ENCODE data around the gene BTRC. TPM values are rescaled to one million over a fixed set of nuclear protein-coding genes. Genes with fewer than 3 reads are reported as not detected.

The BTRC gene
- total RNA-seq, 1 donor from 2014 or later = 14.2 TPM

DNA sequence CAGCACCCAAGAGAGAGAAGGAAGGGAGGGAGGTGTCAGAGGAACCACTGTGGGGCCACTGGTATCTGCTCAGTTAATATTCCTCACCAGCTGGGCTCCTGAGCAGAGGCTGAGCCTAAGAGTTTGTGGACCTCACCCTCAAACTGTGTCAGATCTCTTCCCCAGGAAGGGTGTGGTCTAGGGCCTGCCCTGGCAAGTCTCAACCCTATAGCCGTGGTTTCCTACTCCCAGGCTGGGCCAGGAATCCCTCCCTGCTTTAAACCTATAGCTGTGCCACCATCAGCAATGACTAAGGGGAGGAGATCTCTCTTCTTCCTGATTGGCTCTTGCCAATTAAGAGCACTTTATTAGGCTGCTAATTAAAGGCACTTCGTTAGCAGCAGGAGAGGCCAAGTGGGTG is 204.2 kb downstream of the BTRC start:
- no peak overlapping the region for H3K4me3 ChIP-seq (ENCODE audit: low read depth, low read length)
- TF ChIP-seq, protein P1, sequence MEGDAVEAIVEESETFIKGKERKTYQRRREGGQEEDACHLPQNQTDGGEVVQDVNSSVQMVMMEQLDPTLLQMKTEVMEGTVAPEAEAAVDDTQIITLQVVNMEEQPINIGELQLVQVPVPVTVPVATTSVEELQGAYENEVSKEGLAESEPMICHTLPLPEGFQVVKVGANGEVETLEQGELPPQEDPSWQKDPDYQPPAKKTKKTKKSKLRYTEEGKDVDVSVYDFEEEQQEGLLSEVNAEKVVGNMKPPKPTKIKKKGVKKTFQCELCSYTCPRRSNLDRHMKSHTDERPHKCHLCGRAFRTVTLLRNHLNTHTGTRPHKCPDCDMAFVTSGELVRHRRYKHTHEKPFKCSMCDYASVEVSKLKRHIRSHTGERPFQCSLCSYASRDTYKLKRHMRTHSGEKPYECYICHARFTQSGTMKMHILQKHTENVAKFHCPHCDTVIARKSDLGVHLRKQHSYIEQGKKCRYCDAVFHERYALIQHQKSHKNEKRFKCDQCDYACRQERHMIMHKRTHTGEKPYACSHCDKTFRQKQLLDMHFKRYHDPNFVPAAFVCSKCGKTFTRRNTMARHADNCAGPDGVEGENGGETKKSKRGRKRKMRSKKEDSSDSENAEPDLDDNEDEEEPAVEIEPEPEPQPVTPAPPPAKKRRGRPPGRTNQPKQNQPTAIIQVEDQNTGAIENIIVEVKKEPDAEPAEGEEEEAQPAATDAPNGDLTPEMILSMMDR (conservative IDR thresholded peaks at IDR 0.05; ENCODE audit: low read depth, low read length) = no peak
- no peak for DNase-seq (ENCODE audit: low read depth)

DNA sequence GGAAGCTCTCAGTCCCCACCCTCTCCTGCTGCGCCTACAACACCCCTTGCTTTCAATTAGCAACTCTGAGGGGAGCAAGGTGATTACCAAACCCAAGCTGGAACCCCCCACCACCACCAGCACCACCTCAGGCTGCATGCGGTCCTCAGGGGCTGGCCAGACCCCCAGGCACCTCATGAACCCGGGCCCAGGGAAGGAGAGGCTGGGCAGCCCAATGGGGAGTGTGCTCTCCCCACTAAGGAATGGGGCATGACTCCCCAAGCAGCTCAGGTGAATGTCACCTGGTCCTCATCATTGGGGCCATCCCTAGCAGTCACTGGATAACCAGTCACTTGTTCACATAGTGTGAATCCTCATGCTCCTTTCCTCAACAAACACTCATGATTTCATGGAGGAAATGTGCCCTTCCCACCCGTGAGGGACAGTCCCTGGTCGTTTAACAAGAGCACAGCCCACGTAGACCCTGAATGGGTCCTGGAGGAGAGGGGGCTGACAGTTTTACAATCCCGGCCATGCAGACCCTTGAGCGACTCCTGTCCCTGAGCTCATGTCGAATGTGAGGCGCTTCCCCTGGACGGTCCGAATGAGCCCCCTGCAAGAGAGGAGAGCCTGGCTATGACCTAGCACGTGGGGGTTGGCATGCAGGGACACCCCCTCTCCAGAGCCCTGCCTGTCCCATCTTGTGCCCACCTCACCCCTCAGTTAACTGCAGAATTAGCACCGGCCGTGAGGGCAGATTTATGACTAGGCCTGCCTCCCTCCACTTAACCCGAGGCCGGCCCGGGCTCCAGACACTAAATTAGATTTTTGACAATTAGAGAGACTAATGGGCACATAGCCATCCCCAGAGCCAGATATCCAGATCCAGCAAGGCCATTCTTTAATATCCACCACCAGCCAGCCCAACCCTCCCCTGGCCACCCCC is 205.0 kb downstream of the BTRC start:
- H3K4me3 ChIP-seq (ENCODE audit: low read depth, low read length) = no peak overlapping the region
- TF ChIP-seq, protein P1 (conservative IDR thresholded peaks at IDR 0.05; ENCODE audit: low read depth, low read length) = no peak
- no peak for DNase-seq (ENCODE audit: low read depth)

DNA sequence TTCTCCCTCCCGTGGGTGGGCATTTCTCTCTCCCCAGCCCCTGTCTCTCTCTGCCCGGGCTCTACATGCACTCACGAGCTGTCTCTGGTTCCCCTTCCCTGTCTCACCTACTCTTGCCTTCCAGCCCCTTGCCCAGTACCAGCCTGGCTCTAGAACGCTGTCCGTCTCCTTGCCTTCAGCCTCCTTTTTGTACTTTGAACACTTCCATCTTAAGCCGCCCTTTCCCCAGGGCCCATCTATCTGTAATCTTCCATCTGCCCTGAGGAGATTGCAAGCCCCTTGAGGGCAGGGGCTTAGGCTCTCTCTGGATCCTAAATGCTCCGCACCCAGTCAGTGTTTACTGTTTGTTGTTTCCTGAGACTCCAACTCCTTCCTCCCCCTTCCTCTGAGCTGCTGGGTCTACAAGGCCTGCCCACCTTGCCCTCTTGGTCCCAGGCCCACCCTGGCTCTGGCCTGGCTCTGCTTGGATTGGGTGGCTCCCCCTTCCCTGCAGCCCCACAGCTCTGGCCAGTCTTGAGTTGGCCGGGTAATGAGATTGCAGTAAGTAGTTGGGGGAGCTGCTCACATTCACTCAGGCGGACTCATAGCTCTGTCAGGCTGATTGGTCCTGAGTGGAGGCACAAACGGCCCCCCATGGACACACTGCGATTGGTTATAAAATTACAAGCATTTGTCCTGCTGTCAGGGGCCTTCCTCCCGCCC is 205.8 kb downstream of the BTRC start:
- no peak overlapping the region for H3K4me3 ChIP-seq (ENCODE audit: low read depth, low read length)
- no peak for DNase-seq (ENCODE audit: low read depth)
- TF ChIP-seq, protein P1 (conservative IDR thresholded peaks at IDR 0.05; ENCODE audit: low read depth, low read length) = no peak

DNA sequence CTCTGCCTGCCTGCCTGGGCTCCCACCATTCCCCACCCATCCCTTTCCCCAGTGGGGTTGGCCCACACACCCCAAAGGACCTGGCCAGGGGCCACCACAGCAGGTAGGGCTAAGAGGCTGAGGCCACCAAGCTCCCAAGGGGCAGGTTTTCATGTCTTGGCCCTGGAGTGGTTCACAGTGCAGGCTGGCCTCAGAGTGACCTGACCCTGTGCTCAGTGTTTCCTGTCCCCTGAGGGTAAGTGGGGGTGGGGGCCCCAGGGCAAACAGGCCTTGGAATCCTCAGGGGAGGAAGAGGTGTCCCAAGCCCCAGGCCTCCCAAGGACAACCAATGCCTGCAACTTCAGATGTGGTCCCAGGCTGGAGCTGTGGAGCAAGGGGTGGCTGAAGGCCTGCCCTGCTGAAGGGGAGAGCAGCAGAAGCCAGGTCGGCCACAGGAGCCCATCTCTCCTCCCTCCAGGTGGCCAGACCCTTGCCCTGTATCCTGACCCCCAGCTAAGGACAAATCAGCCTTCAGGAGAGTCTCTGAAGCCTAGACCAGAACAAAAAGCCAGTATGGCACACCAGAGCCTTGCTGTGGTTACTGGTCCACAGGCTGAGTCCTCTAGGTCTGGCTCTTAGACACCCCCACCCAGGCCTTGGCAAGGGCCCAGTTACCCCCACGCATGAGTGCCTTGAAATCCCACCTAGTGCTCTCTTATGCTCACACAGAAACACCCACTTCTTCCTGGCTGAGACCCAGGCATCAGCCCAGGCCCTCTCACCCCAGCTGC is 206.5 kb downstream of the BTRC start:
- DNase-seq (ENCODE audit: low read depth) = no peak
- no peak overlapping the region for H3K4me3 ChIP-seq (ENCODE audit: low read depth, low read length)
- TF ChIP-seq, protein P1 (conservative IDR thresholded peaks at IDR 0.05; ENCODE audit: low read depth, low read length) = no peak

DNA sequence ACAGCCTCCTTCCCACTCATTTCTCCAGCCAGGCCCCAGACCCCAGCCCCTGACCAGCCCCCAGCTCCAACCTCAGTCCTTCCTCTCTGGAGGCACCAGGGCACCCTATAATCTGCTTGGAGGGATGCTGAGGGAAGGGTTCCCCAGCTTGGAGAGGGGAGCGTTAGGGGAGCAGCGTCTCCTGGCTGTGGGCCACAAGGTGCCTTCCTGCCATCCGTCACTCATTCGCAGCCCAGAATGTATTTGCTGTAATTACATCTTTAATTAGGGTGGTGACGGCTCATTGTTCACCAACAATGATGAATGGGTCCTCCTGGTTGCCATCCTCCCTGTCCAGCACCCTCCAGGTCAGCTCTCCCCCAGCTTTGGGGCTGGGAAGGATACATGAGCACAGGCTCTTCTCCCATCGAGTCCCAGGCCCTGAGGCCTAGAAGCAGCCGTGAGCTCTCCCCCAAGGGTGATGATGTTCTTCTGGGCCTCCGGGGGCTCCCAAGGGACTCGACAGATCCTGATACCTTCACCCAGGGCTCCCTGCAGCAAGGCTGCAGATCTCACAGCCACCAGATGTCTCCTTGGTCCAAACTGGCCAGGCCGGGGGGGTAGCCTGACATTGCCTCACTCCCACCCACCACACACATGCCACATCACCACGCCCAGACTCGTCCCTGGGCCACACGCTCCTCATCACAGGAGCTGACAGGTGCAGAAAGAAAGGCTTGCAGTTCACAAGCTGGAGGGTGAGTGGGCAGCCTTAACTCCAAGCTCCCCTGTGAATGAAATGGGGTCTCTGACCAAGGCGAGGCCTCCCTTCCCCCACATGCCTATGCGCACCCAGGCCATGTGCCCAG is 207.3 kb downstream of the BTRC start:
- H3K4me3 ChIP-seq (ENCODE audit: low read depth, low read length) = no peak overlapping the region
- DNase-seq (ENCODE audit: low read depth) = no peak
- TF ChIP-seq, protein P1 (conservative IDR thresholded peaks at IDR 0.05; ENCODE audit: low read depth, low read length) = no peak

DNA sequence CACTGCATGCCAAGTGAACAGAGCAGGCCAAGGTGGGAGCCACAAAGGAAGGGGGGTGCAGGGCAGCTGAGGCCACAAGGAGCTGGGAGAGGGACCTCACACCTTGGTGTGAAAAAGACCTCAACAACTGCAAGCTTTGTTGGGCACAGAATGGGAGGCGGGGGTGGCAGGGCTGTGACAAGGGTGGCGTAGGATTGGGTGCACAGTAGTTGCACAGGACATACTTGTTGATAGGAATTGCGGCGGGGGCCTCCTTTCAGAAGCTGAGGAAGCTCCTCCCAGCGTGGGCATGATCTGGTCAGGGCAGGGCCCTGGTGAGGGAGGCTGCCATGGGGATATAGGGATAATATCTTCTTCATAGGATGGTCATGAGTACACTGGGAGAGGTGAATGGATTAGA is 208.3 kb downstream of the BTRC start:
- no peak for DNase-seq (ENCODE audit: low read depth)
- TF ChIP-seq, protein P1 (conservative IDR thresholded peaks at IDR 0.05; ENCODE audit: low read depth, low read length) = no peak
- H3K4me3 ChIP-seq (ENCODE audit: low read depth, low read length) = no peak overlapping the region

All from epithelial cell of proximal tubule (primary cell).